Neural cell (in vitro differentiated cells): ENCODE data around the gene GLUD2.

Source experiments
- EP300 ChIP-seq: fragments of 450-650 bp; conservative IDR thresholded peaks from 2 replicates; pipeline ENCODE4 v1.6.1; 2014; ENCODE audit warnings: antibody characterized with exemption, mild to moderate bottlenecking, moderate library complexity; ENCODE audit not compliant: poor library complexity, severe bottlenecking
- EZH2 ChIP-seq: fragments of 200-600, 300-800 bp; shearing (Covaris generic), sonication (generic); IDR thresholded peaks from 2 replicates; pipeline ENCODE4 v1.6.1; 2014; ENCODE audit warnings: antibody characterized with exemption, low read length, borderline replicate concordance, mild to moderate bottlenecking; ENCODE audit not compliant: insufficient read depth, poor library complexity, severe bottlenecking
- RAD21 ChIP-seq: fragments of 450-650 bp; conservative IDR thresholded peaks from 2 replicates; pipeline ENCODE4 v1.6.1; 2014; ENCODE audit warnings: antibody characterized with exemption, mild to moderate bottlenecking, moderate library complexity
- TAF1 ChIP-seq: IDR thresholded peaks from 2 replicates; pipeline ENCODE4 v1.6.1; 2012; ENCODE audit warnings: low read depth

DNA sequence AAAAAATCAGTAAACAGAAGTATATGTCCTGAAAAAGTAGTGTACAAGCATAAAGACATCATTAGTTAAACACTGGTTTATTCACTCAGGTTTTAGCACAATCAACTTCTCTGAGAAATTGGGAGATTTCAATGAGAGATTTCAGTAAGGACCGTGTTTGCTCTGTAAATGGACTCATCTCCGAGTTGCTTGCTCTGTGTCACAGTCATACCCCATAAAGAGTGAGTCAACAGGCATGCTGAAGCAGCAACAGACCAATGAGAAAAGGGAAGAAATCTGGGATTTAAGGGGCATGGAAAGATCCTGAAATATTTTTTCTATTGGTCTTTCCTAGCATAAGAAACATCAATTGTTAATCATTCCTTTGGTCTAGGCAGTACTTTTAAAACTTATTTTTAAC lies 4.7 kb downstream of the GLUD2 start:
- TF ChIP-seq TAF1 (no peak), EZH2 (no peak), RAD21 (no peak), EP300 (no peak)
